Activated gamma-delta T cell treated with Interleukin-2 at 50 U/mL for 16 hours (primary cell): ENCODE measurements around the gene CA5A.
"Not testable (repeated sequence)": the region's sequence is repeated elsewhere in the genome, so short reads cannot be mapped to it uniquely, and the experiment has no call there.

ENCODE experiments used
- DNase-seq: peaks from one replicate; pipeline ENCODE4 v3.0.0-alpha.2; 2020

Gene CA5A

GRCh38 chr16:87936375-87937230, at the start of gene CA5A:
Gene CA5A, minus strand, starts transcription at chr16:87936529. Its CDS starts 79 bp downstream, at chr16:87936450.
- DNase-seq: no peak

GRCh38 chr16:87985493-87985892, 49.2 kb upstream of the CA5A start:
- DNase-seq: not testable (repeated sequence)

- DNase-seq: no peak
These were observed 48.4 kb upstream of the CA5A start for GRCh38 chr16:87984632-87985267.

GRCh38 chr16:87984180-87984579, 47.9 kb upstream of the CA5A start:
- DNase-seq: not testable (repeated sequence)

GRCh38 chr16:87983737-87984097, 47.4 kb upstream of the CA5A start:
- not testable (repeated sequence) for DNase-seq

- not testable (repeated sequence) for DNase-seq
These were observed 46.9 kb upstream of the CA5A start for GRCh38 chr16:87983072-87983736.

- DNase-seq: no peak
These were observed 46.3 kb upstream of the CA5A start for GRCh38 chr16:87982581-87983041.

- peak; percentile 20 for DNase-seq
These were observed 45.0 kb upstream of the CA5A start for GRCh38 chr16:87981376-87981775.

- not testable (repeated sequence) for DNase-seq
These were observed 43.7 kb upstream of the CA5A start for GRCh38 chr16:87979911-87980630.

- no peak for DNase-seq
These were observed 43.0 kb upstream of the CA5A start for GRCh38 chr16:87979352-87979751.

- no peak for DNase-seq
These were observed 41.8 kb upstream of the CA5A start for GRCh38 chr16:87978127-87978526.

GRCh38 chr16:87976665-87977064, 40.3 kb upstream of the CA5A start:
- DNase-seq: no peak

GRCh38 chr16:87974178-87974577, 37.8 kb upstream of the CA5A start:
- DNase-seq: no peak

- DNase-seq: no peak
These were observed 37.4 kb upstream of the CA5A start for GRCh38 chr16:87973717-87974116.

GRCh38 chr16:87971933-87972332, 35.6 kb upstream of the CA5A start:
- DNase-seq: no peak

GRCh38 chr16:87970186-87970585, 33.9 kb upstream of the CA5A start:
- DNase-seq: no peak

- no peak for DNase-seq
These were observed 32.2 kb upstream of the CA5A start for GRCh38 chr16:87968541-87968940.

GRCh38 chr16:87966685-87967185, 30.4 kb upstream of the CA5A start:
- no peak for DNase-seq

GRCh38 chr16:87966064-87966645, 29.8 kb upstream of the CA5A start:
- DNase-seq: no peak

GRCh38 chr16:87965417-87965816, 29.1 kb upstream of the CA5A start:
- no peak for DNase-seq

GRCh38 chr16:87964049-87964659, 27.8 kb upstream of the CA5A start:
- DNase-seq: no peak

GRCh38 chr16:87963400-87963799, 27.1 kb upstream of the CA5A start:
- DNase-seq: peak; percentile 47
